EH (cell line): Measurements from ENCODE around the gene DCT.

Source experiments
- DNase-seq: peaks from one replicate; pipeline ENCODE4 v3.0.0-alpha.2; 2015; ENCODE audit warnings: low read depth

Gene DCT

GRCh38 chr13:94454334-94454733 lies 25.1 kb downstream of the DCT start:
- no peak for DNase-seq

DNA sequence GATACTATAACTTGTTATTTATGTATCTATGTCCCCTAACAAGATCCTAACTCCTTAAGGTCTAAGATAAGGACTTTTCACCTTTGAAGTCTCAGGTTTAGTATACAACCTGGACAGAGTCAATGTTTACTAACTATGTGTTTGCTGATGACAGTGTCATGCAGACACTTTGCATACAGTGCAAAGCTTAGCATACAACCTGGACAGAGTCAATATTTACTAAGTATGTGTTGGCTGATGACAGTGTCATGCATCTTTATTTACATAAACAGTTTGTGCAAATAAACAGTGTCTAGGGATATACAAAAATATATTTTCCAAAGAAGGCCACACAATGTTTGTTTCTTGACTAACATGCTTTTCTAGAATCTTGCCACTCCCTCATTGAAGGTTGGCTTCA lies 34.7 kb downstream of the DCT start:
- DNase-seq, result no peak

DNA sequence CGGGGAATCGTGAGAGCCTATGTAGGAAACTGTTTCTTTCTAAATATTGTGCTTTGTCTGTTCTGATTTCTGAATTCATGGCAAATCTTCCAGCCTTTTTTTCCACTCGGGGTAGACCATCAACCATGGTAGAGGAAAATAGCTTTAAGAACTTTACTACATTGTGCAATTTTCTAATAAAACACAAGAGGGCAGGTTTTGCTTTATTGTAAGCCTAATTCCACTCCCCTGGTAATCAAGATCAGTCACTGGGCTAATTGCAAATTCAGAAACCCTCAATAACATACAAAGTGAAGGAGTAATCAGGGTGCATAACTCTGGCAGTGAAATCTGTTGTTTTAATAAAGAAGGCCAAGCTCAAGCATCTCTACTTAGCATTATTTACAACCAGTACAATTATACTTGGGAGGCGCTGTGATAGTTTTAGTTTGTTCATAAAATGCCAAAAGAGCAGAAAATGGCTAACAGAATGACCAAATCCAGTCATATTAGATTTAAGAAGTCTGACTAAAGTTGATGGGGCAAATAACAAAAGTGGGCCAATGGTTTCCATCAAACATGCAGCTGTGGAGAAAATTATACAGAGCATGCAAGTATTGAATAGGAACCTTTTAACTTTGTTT lies 43.8 kb downstream of the DCT start:
- DNase-seq, result peak; percentile 51

GRCh38 chr13:94433055-94433961 lies 46.2 kb downstream of the DCT start:
- DNase-seq, result no peak

DNA sequence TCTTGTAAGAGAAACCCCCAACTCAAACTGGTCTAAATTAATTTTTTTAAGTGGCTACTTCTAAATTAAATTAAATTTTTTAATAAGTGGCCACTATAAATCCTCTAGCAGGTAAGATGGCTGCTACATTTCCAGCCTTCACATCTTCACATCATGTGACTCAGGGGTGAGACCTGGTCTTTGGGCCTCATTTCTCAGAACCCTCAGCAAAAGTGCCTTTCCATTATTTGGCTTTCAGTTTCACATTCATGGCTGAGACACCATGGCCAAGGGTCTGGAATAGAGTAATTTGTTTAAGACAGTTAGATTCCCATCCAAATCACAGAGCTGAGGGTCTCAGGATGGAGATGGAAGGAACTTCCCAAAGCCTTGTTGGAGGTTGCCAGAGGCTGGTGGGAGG lies 47.5 kb downstream of the DCT start:
- no peak for DNase-seq

DNA sequence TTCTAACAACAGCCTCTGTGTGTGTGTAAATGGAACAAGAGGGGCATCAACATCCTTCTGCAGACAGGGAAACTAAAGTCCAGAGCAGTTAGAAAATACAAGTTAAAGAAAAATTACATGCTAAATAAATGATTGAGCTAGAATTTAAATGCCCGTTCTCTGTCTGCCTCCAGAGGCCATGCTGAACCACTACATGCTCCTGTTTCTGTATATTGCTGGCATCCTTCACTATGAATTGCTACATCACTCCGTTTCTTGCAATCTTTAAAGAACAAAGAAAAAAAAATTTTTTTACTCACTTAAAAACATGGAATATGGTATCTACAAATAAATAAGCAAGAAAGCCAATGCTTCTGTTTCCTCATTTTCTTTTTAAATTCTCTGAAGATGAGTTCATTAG lies 47.9 kb downstream of the DCT start:
- no peak for DNase-seq

DNA sequence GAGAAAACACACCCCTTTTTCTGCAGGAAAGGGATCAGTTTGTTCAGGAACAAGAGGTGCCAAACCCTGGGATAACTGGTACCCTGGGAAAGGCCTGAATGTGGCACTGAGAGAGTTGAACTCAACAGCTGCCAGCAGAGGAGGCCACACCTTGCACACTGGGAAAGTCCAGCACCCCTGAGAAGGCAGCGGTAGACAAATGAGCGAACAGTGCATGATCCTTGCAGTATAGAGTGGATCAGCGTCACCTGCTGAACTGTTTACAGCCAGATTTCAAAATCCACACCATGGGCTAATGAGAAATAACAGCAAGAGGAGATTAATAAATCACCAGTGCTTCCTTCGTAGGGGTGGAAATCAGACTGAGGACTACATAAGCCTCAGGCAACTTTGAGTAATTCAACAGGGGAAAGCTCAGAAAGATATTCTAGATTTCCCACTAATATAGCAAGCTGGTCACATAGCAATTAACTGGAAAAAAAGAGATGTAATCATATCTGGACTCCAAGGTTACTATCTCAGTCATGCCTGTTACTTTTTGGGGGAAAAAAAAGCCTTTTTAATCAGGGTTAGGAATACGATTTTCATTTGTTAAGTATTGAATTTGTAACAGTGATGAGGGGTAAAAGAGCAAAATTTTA lies 52.0 kb downstream of the DCT start:
- no peak for DNase-seq

DNA sequence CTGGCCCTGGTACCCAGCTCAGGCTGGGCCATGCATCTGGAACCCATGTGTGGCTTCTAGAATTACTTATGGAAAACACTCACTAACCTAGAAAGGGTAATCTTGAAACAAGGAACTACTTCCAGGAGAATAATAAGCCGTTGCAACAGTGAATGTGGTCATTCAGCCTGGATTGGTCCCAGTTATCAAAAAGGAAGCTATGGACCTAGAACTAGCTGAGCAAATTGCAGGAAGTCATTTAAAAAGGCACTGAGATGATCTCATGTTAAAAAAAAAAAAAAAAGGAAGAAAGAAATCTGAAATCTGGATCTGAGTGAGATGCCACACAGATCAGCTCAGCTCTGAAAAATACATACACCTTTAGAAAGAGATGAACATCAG lies 59.6 kb downstream of the DCT start:
- DNase-seq, result no peak

DNA sequence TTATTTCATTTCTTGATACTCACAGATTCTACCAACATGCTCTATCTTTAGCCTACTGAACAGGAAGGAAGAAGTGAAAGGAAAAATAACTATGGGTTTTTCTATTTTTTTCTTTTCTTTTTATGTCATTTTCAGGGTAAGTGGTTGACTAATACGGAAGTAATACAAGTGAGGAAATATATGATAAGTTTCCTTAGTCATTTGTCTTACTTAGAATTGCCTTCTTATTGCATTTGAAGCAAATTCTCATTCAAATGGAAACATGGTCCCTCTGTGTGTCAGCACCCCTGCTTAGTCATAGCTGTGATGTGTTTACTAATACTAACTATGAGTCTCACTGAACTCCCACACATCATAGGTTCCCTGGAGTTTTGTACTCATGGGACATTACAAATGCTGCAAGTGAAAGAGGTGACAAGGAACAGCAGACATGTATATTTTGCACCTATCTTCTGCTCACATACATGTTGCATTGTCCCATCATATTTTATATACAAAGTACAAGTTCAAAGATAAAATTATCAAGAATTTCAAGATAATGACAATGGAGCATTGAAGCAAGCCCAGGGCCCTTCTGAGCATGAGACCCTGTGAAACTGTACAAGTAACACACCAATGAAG lies 60.1 kb downstream of the DCT start:
- peak; percentile 1 for DNase-seq

- DNase-seq, result no peak
These were observed 62.2 kb downstream of the DCT start for GRCh38 chr13:94417294-94417693.

DNA sequence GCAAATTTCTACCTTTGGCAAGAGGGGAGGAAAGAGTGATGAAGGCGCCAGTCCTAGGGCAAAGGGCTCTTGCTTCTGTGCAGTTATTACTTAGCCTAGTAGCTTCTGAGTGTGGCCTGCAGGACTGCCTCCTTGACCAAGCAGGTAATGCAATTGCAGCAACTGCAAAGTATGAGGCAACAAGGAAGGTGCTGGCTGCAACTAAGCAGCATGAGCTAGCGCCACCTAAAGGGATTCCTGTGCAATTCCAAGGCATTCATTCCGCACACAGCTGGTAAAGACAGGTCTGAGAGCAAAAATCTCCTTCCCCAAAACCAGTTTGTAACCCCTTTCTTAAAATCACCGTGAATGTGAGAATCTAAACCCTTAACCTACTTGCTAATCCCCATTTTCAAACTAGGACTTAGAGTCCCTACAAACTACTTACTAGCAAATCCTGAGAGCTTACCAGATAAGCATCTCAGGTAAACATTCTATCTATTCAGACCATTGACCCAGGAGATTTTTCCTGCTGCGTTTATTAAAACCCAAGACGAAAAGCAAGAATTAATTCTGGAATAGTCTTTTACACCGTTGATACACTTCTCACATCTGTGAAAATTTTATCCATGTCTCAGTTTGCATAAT lies 62.9 kb downstream of the DCT start:
- DNase-seq, result peak; percentile 14

DNA sequence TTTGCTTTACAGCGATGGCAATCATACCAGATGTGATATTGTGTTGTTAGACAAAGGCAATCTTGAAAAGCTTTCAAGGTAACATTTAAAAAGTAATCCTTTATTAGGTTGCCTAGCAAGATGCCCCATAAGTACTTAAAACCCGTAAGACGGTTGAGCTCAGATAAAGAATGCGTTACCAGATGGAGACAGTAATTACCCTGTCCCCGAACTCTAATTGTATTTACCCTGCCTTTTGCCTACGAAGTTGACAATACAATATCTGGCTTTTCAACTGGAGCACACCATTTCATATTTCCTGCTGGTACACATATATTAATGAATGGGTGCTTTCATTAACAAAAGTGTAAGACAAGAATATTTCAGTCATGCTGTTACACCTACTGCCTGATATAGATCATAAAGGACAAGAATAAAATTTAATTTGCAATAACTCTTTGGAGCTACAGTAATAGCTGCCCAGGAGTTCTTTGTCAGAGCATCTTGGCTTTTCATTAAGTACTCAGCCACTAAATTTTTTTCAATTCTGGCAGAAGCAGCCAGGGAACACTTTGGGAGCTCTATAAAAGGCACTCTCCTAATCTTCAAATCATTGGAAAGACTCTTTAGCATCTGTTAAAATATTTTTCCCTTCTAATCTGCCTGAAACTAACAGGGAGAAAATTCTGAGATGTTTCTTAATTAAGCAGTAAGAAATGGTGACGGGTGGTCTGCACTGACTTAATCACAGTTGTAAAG lies 63.8 kb downstream of the DCT start:
- no peak for DNase-seq

DNA sequence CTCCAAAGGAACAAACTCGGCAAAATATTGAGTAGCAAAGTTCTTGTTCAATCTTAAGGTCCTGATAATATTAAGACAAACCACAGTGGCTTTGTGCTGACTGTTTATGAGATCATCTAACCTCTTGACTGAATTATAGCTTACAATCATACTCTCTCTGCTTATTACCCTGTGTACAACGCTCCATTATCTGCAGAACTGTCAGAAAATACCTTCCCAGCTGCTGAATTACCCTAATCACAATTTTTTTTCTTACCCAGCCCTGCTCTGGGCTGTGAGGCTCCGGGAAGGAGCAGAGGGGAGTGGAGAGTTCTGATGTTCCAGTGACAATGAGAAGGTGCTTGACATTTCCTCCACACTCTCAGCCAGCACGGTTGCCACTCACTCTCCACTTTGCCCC lies 64.8 kb downstream of the DCT start:
- no peak for DNase-seq

DNA sequence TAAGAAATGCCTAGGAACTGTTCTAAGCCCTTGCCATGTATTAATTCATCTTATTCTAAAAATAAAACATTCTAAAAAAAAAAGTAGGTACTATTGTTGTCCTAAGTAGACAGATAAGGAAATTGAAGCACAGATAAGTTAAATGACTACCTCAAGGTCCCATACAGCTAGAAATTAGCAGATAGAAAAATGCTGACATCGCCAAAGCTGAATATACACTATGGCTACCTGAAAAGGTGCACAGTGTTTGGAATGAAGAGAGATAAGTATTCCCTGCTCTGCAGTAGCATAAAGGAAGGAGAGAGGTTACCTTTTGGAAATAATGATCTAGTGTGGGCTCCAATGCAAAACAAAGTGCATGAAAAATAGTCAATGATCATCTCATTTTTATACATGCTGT lies 65.3 kb downstream of the DCT start:
- no peak for DNase-seq

- no peak for DNase-seq
These were observed 65.9 kb downstream of the DCT start for GRCh38 chr13:94413598-94413944.

DNA sequence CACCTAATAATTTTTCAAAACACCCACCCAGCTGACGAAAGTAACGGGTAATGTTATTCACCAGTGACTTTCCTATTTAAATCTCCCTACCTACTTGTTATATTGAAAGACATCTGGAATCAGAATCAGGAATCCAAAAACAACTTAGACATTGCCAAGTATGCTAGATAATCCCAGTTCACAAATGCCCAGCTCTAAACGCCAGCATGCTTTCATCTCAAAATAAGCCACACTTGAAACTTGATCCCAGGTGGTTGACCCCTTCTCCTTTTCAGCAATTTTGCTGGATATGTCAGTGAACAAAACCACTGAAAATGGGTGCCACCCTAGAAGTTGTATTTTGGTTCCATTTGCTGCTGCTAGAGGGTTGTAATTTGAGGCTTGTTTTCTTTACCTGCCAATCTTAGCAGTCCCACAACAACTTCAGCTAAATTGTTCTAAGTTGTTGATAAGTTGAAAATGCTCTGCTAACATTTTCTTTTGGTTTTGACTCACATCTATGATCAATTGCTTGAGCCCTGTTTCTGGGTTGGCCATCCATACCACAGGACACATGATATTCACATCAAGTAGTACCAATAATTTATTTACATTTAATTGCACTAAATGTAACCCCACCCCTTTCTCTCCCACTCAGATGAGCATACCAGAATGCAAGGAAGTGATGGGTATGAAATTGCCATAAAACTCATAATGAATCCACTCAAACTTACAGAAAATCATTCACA lies 66.4 kb downstream of the DCT start:
- DNase-seq, result no peak

- DNase-seq, result no peak
These were observed 67.7 kb downstream of the DCT start for GRCh38 chr13:94411747-94412146.

GRCh38 chr13:94408314-94409036 lies 71.0 kb downstream of the DCT start:
- no peak for DNase-seq

DNA sequence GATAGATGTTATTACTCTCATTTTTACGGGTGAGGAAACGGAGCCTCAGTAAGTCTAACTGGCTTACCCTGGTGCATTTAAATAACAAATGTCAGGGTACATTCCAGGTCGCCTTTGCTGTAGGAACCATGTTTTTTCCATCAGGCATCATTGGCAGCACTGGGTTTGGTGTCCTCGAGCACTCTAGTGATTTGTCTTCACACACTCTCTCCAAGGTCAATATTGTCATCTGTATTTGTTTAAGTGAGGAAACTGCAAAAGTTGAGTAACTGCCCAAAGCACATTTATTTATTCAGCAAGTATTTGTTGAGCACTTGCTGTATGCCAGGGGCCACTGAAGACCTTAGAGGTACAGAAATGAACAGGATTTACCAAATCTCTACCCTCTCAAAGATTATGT lies 78.6 kb downstream of the DCT start:
- DNase-seq, result no peak

DNA sequence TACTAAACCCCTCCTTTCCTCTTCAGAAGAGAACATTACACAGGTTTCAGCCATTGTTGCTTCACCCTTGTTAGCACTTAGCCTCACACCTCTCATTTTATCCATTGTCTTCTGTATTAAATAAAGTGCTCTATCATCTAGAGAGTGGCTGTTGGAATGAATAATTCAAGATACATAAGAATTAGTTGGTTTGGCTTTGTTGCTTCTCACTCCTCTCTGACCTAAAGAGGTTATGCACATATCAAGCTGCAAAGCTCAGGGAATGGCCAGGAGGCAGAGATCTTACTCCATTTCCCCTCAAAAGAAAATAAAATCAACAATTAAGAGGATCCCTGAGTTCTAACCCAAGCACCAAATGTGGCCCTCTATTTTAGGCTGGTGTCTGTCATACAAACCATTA lies 79.7 kb downstream of the DCT start:
- no peak for DNase-seq
